ENCODE measurements around the gene BTBD9.

Gene BTBD9

GRCh38 chr6:38389875-38390274 lies 249.9 kb downstream of the BTBD9 start:
- TF ChIP-seq CTCF (IDR thresholded peaks at IDR 0.05) = no peak

- no peak for TF ChIP-seq CTCF (IDR thresholded peaks at IDR 0.05)
Observed at GRCh38 chr6:38387971-38388370, 251.8 kb downstream of the BTBD9 start.

- TF ChIP-seq CTCF (IDR thresholded peaks at IDR 0.05) = no peak
Observed at GRCh38 chr6:38387461-38387860, 252.3 kb downstream of the BTBD9 start.

- TF ChIP-seq CTCF (IDR thresholded peaks at IDR 0.05) = no peak
Observed at GRCh38 chr6:38378801-38379200, 260.9 kb downstream of the BTBD9 start.

GRCh38 chr6:38375937-38376336 lies 263.8 kb downstream of the BTBD9 start:
- no peak for TF ChIP-seq CTCF (IDR thresholded peaks at IDR 0.05)

GRCh38 chr6:38375341-38375740 lies 264.4 kb downstream of the BTBD9 start:
- no peak for TF ChIP-seq CTCF (IDR thresholded peaks at IDR 0.05)

GRCh38 chr6:38371881-38372280 lies 267.8 kb downstream of the BTBD9 start:
- no peak for TF ChIP-seq CTCF (IDR thresholded peaks at IDR 0.05)
